ENCODE results near the gene CDAN1.
"Not testable (repeated sequence)": the region's sequence is repeated elsewhere in the genome, so short reads cannot be mapped to it uniquely, and the experiment has no call there.

The CDAN1 gene

DNA sequence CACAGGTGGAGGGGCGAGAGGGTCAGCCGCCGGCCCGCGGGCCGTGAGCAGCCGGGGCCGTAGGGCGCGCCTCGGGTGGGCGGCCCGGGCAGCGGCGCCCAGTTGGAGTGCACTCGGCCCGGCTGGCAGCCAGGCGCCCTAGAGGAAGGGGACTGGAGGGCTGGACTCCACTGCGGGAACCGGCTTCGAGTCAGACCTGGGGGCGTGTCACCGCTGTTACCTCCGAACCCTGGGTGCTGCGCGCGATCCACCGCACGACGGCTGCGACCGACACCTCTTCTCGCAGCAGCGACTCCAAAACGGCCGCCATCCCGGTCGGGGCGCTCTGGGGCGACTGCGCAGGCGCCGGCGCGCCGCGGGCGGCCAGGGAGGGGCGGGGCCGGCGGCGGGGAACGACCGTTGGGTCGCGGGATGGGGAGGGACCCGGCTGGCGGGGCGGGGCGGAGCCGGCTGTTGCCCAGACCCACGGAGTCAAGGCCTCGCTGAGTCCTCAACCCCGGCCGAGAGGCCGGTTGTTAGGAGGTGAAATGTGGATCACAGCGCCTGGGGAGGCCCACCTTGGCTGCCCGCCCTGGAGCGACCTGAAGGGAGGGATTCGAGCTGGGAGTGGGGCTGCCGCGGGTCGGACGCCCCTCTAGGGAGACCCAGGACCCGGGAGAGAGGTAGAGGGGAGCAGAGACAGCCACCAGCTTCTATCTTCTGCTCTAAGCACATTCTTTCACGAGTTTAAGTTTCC lies at the start of gene CDAN1:
CDAN1 (minus strand) TSS at position 336 of the 736 bp plus-strand sequence; CDS start at position 310, 26 bp downstream.
- H3K36me3 Mint-ChIP-seq (ENCODE audit: low read depth): peaks cover 12% of the 10 kb centered on the region
- no peaks in the 10 kb centered on the region for H3K9me3 Mint-ChIP-seq
- H3K4me1 Mint-ChIP-seq (ENCODE audit: low read depth): peaks cover 14% of the 10 kb centered on the region
- H3K27me3 Mint-ChIP-seq (ENCODE audit: low read depth): no peaks in the 10 kb centered on the region
- H3K4me3 Mint-ChIP-seq: peak within 1 kb of the TSS; percentile 74
- H3K27ac Mint-ChIP-seq: peak within 1 kb of the TSS; percentile 52

DNA sequence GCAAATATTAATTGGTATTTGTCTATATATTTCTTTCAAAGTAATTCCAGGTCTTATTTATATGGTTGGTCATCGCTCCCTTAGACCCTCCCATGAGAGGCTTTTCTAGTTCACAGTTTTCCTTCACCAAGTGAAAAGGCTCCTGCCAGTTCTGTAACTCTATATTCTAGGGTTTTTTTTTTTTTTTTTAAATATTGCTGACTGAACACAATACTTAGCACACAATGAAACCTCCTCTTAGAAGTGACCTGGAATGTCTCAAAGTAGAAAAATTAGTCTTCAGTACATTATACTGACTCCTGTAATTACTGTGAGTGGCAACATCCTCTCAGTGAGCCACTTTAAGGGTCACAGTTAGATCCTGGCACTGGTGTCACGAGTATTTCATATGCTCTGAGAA lies 48.6 kb upstream of the CDAN1 start:
- Mint-ChIP-seq H3K4me3 (no peak overlapping the region), H3K36me3 (ENCODE audit: low read depth) (peaks cover 3% of the 10 kb centered on the region), H3K4me1 (ENCODE audit: low read depth) (no peaks in the 10 kb centered on the region), H3K27ac (no peak overlapping the region), H3K9me3 (no peaks in the 10 kb centered on the region), H3K27me3 (ENCODE audit: low read depth) (no peaks in the 10 kb centered on the region)

DNA sequence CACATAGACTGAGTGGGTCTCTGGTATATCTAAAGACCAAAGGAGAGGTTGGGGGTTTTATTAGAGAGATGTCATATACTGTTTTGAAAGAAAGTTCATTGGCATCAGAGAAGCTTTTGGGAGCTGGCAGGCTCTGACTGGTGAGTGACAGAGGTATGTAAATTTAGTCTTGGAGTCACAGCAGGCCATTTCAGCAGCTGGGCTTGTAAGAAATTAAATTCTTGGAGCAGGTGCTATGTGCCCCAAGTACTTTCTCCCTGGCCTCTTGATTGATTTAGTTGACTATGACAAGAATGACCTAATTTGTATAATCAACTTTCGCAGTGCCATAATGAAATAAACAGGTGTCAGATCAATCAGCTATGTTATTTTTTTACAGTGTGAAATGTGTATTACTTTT lies 47.8 kb upstream of the CDAN1 start:
- Mint-ChIP-seq H3K9me3 (no peaks in the 10 kb centered on the region), H3K27ac (no peak overlapping the region)

GRCh38 chr15:42782716-42783115 lies 45.8 kb upstream of the CDAN1 start:
- Mint-ChIP-seq H3K27ac (no peak overlapping the region), H3K27me3 (ENCODE audit: low read depth) (no peaks in the 10 kb centered on the region), H3K4me3 (no peak overlapping the region), H3K36me3 (ENCODE audit: low read depth) (peaks cover 5% of the 10 kb centered on the region), H3K4me1 (ENCODE audit: low read depth) (no peaks in the 10 kb centered on the region), H3K9me3 (no peaks in the 10 kb centered on the region)

More for the DNA sequence above, 47.8 kb upstream of the CDAN1 start:
- Mint-ChIP-seq H3K27me3 (ENCODE audit: low read depth) (no peaks in the 10 kb centered on the region), H3K4me3 (no peak overlapping the region), H3K36me3 (ENCODE audit: low read depth) (peaks cover 5% of the 10 kb centered on the region), H3K4me1 (ENCODE audit: low read depth) (no peaks in the 10 kb centered on the region)

DNA sequence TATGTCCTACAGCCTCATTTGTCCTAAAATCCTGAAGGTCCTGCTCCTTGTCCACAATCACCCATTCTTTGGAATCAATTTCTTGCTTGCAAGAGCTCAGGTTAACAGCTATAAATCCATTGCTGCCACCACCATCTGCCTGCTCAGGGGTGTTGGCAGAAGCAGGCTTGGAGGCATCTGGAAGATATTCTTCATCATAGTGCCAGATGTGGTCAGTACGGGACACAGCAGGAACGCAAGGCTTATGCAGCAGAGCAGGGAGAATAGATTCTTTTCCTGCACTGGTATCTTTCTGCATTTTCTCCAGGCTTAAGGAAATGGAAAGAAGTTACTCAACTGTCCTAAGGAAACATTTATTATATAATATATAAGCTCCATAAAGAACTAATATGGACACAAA lies 38.5 kb upstream of the CDAN1 start:
- peaks cover 1% of the 10 kb centered on the region for H3K4me1 Mint-ChIP-seq (ENCODE audit: low read depth)
- H3K4me3 Mint-ChIP-seq: no peak overlapping the region
- H3K27ac Mint-ChIP-seq: no peak overlapping the region
- H3K36me3 Mint-ChIP-seq (ENCODE audit: low read depth): peaks cover 11% of the 10 kb centered on the region
- no peaks in the 10 kb centered on the region for H3K9me3 Mint-ChIP-seq
- no peaks in the 10 kb centered on the region for H3K27me3 Mint-ChIP-seq (ENCODE audit: low read depth)

- H3K36me3 Mint-ChIP-seq (ENCODE audit: low read depth): peaks cover 13% of the 10 kb centered on the region
Measured at GRCh38 chr15:42772901-42773300, 36.0 kb upstream of the CDAN1 start.

GRCh38 chr15:42772144-42772543 lies 35.2 kb upstream of the CDAN1 start:
- Mint-ChIP-seq H3K27ac (no peak overlapping the region), H3K9me3 (peaks cover 9% of the 10 kb centered on the region), H3K36me3 (ENCODE audit: low read depth) (peaks cover 15% of the 10 kb centered on the region), H3K27me3 (ENCODE audit: low read depth) (no peaks in the 10 kb centered on the region), H3K4me3 (no peak overlapping the region), H3K4me1 (ENCODE audit: low read depth) (peaks cover 1% of the 10 kb centered on the region)

More at GRCh38 chr15:42772901-42773300, 36.0 kb upstream of the CDAN1 start:
- Mint-ChIP-seq H3K4me3 (no peak overlapping the region), H3K9me3 (peaks cover 5% of the 10 kb centered on the region), H3K27ac (no peak overlapping the region), H3K27me3 (ENCODE audit: low read depth) (no peaks in the 10 kb centered on the region), H3K4me1 (ENCODE audit: low read depth) (peaks cover 1% of the 10 kb centered on the region)

GRCh38 chr15:42766109-42766508 lies 29.2 kb upstream of the CDAN1 start:
- not testable (repeated sequence) for H3K4me3 Mint-ChIP-seq; H3K27me3 Mint-ChIP-seq (ENCODE audit: low read depth); H3K4me1 Mint-ChIP-seq (ENCODE audit: low read depth); H3K27ac Mint-ChIP-seq
- Mint-ChIP-seq H3K36me3 (ENCODE audit: low read depth) (peaks cover 25% of the 10 kb centered on the region), H3K9me3 (peaks cover 44% of the 10 kb centered on the region)

- not testable (repeated sequence) for H3K27ac Mint-ChIP-seq; H3K27me3 Mint-ChIP-seq (ENCODE audit: low read depth); H3K4me1 Mint-ChIP-seq (ENCODE audit: low read depth); H3K4me3 Mint-ChIP-seq
- peaks cover 29% of the 10 kb centered on the region for H3K36me3 Mint-ChIP-seq (ENCODE audit: low read depth)
- peaks cover 58% of the 10 kb centered on the region for H3K9me3 Mint-ChIP-seq
Measured at GRCh38 chr15:42764154-42764731, 27.3 kb upstream of the CDAN1 start.

- peaks cover 25% of the 10 kb centered on the region for H3K36me3 Mint-ChIP-seq (ENCODE audit: low read depth)
- not testable (repeated sequence) for H3K27me3 Mint-ChIP-seq (ENCODE audit: low read depth); H3K4me3 Mint-ChIP-seq; H3K27ac Mint-ChIP-seq; H3K4me1 Mint-ChIP-seq (ENCODE audit: low read depth)
- peaks cover 45% of the 10 kb centered on the region for H3K9me3 Mint-ChIP-seq
Measured at GRCh38 chr15:42761813-42762212, 24.9 kb upstream of the CDAN1 start.

GRCh38 chr15:42760759-42761158 lies 23.8 kb upstream of the CDAN1 start:
- Mint-ChIP-seq H3K27ac (no peak overlapping the region), H3K4me3 (no peak overlapping the region), H3K27me3 (ENCODE audit: low read depth) (no peaks in the 10 kb centered on the region), H3K9me3 (peaks cover 37% of the 10 kb centered on the region), H3K4me1 (ENCODE audit: low read depth) (peaks cover 2% of the 10 kb centered on the region), H3K36me3 (ENCODE audit: low read depth) (peaks cover 20% of the 10 kb centered on the region)

DNA sequence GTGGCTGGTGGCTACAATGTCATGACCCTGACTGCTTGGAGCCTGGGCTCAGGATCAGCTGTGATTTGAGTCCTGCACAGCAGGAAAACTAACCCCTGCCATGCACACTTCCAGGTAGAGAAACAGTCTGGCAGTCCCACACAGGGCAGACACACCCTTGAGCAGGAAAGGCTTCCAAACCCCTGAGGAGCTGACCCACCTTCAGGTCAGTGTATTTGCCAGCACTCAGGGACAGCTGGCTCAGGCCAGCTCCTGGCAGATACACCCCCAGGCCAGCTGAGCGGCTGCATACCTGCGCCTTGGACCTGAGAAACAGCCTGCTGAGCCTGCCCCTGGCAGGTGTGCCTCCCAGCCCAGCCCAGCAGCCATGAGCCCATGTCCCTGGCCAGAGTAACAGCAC lies 22.2 kb upstream of the CDAN1 start:
- Mint-ChIP-seq H3K9me3 (peaks cover 30% of the 10 kb centered on the region), H3K27me3 (ENCODE audit: low read depth) (no peaks in the 10 kb centered on the region), H3K36me3 (ENCODE audit: low read depth) (peaks cover 20% of the 10 kb centered on the region), H3K27ac (no peak overlapping the region), H3K4me1 (ENCODE audit: low read depth) (peaks cover 2% of the 10 kb centered on the region), H3K4me3 (no peak overlapping the region)

GRCh38 chr15:42750306-42750705 lies 13.4 kb upstream of the CDAN1 start:
- H3K4me3 Mint-ChIP-seq: no peak overlapping the region
- H3K4me1 Mint-ChIP-seq (ENCODE audit: low read depth): no peaks in the 10 kb centered on the region
- H3K9me3 Mint-ChIP-seq: peaks cover 11% of the 10 kb centered on the region
- peaks cover 36% of the 10 kb centered on the region for H3K36me3 Mint-ChIP-seq (ENCODE audit: low read depth)
- no peak overlapping the region for H3K27ac Mint-ChIP-seq
- H3K27me3 Mint-ChIP-seq (ENCODE audit: low read depth): no peaks in the 10 kb centered on the region

DNA sequence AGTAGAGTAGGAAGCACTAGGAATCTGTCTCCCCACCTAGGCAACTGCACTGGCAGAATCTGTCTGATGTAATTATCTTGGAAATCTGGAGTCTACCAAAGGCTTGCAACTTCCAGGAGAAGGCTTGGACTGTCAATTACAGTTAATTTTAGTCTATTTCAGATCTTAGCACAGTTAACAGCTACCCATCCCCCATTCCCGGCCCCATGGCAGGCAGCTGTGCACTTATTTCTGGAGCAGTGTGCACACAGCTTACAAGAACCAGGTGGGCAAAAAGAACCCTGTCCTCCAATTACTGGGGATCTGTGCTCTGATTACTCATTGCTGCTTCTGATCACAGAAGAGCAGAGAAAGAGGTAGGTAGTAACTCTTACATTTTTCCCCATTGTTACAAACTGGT lies 12.3 kb upstream of the CDAN1 start:
- Mint-ChIP-seq H3K27ac (no peak overlapping the region), H3K9me3 (peaks cover 11% of the 10 kb centered on the region), H3K36me3 (ENCODE audit: low read depth) (peaks cover 36% of the 10 kb centered on the region), H3K27me3 (ENCODE audit: low read depth) (no peaks in the 10 kb centered on the region), H3K4me1 (ENCODE audit: low read depth) (no peaks in the 10 kb centered on the region), H3K4me3 (no peak overlapping the region)

GRCh38 chr15:42744195-42744594 lies 7.3 kb upstream of the CDAN1 start:
- peaks cover 9% of the 10 kb centered on the region for H3K36me3 Mint-ChIP-seq (ENCODE audit: low read depth)

More at GRCh38 chr15:42744195-42744594, 7.3 kb upstream of the CDAN1 start:
- H3K27ac Mint-ChIP-seq: no peak overlapping the region
- no peak overlapping the region for H3K4me3 Mint-ChIP-seq
- no peaks in the 10 kb centered on the region for H3K27me3 Mint-ChIP-seq (ENCODE audit: low read depth)
- H3K9me3 Mint-ChIP-seq: no peaks in the 10 kb centered on the region
- no peaks in the 10 kb centered on the region for H3K4me1 Mint-ChIP-seq (ENCODE audit: low read depth)
